Ishikawa (cell line): ENCODE measurements around the gene TLE5.

Experiments
- CEBPB ChIP-seq: IDR thresholded peaks from 2 replicates; pipeline ENCODE4 v1.6.1; 2012
- CREB1 ChIP-seq: IDR thresholded peaks from 2 replicates; pipeline ENCODE4 v1.6.1; 2012; ENCODE audit warnings: low read depth
- EGR1 ChIP-seq: IDR thresholded peaks from 2 replicates; pipeline ENCODE4 v1.6.1; 2012
- EP300 ChIP-seq: IDR thresholded peaks from 2 replicates; pipeline ENCODE4 v1.6.1; 2012; ENCODE audit warnings: borderline replicate concordance
- FOXM1 ChIP-seq: IDR thresholded peaks from 2 replicates; pipeline ENCODE4 v1.6.1; 2012; ENCODE audit warnings: low read depth, borderline replicate concordance
- MAX ChIP-seq: IDR thresholded peaks from 2 replicates; pipeline ENCODE4 v1.6.1; 2012
- NFIC ChIP-seq: IDR thresholded peaks from 2 replicates; pipeline ENCODE4 v1.6.1; 2012
- RAD21 ChIP-seq: IDR thresholded peaks from 2 replicates; pipeline ENCODE4 v1.6.1; 2012; ENCODE audit warnings: low read depth
- TAF1 ChIP-seq: IDR thresholded peaks from 2 replicates; pipeline ENCODE4 v1.6.1; 2012; ENCODE audit warnings: low read depth, mild to moderate bottlenecking
- TCF12 ChIP-seq: IDR thresholded peaks from 2 replicates; pipeline ENCODE4 v1.6.1; 2012; ENCODE audit warnings: low read depth
- YY1 ChIP-seq: IDR thresholded peaks from 2 replicates; pipeline ENCODE4 v1.6.1; 2012; ENCODE audit warnings: low read depth
- ZBTB7A ChIP-seq: IDR thresholded peaks from 2 replicates; pipeline ENCODE4 v1.6.1; 2012; ENCODE audit warnings: low read depth
- TF ChIP-seq, protein P1 (sequence below): IDR thresholded peaks from 2 replicates; pipeline ENCODE4 v1.6.1; 2012; ENCODE audit warnings: low read depth, mild to moderate bottlenecking

DNA sequence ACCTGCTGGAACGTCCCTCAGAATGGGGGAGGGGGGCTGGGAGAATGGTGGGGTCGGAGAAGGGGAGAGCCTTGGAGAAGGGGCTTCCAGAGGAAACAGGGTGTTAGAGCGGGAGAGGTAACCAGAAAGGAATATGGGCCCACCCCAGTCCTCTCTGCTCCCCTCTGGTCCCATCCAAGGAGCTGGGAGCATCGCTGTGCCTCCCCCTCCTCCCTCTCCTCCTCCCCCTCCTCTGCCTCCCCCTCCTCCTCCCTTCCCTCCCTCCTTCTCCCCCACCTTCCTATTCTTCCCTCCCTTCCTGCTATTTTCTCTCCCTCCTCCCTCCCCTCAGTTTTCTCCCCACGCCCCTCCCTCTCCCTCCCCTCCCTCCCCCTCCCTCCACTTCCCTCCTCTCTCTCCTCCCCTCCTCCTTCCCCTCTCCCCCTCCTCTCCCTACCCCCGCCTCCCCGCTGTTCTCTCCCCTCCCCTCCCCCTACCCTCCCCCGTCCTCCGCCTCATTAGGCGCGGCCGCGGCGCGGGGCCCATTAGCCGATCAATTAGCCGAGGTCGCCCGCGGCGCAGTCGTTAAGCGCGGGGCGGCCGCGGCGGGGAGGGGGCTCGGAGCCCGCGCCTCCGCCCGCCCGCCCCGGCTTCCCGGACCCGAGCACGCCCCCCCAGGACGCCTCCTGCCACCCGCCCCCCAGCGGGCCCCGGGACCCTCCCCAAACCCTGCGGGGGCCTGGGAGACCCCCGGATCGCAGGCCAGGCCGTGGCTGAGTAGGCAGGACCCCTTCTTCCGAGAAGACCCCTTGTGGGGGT is 15.4 kb downstream of the TLE5 start:
- TF ChIP-seq TAF1 (no peak), NFIC (0 out of 2 replicates have a peak, but pooled peaks have one; percentile 40), YY1 (no peak), CREB1 (no peak), ZBTB7A (peak; percentile 79), CEBPB (no peak), EP300 (no peak), MAX (no peak), TCF12 (peak; percentile 26; the same call in 1 of the 2 replicates), FOXM1 (no peak), EGR1 (no peak), RAD21 (no peak)
- TF ChIP-seq, protein P1, sequence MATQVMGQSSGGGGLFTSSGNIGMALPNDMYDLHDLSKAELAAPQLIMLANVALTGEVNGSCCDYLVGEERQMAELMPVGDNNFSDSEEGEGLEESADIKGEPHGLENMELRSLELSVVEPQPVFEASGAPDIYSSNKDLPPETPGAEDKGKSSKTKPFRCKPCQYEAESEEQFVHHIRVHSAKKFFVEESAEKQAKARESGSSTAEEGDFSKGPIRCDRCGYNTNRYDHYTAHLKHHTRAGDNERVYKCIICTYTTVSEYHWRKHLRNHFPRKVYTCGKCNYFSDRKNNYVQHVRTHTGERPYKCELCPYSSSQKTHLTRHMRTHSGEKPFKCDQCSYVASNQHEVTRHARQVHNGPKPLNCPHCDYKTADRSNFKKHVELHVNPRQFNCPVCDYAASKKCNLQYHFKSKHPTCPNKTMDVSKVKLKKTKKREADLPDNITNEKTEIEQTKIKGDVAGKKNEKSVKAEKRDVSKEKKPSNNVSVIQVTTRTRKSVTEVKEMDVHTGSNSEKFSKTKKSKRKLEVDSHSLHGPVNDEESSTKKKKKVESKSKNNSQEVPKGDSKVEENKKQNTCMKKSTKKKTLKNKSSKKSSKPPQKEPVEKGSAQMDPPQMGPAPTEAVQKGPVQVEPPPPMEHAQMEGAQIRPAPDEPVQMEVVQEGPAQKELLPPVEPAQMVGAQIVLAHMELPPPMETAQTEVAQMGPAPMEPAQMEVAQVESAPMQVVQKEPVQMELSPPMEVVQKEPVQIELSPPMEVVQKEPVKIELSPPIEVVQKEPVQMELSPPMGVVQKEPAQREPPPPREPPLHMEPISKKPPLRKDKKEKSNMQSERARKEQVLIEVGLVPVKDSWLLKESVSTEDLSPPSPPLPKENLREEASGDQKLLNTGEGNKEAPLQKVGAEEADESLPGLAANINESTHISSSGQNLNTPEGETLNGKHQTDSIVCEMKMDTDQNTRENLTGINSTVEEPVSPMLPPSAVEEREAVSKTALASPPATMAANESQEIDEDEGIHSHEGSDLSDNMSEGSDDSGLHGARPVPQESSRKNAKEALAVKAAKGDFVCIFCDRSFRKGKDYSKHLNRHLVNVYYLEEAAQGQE, result no peak
